ENCODE measurements around the gene CEACAM21.

DNA sequence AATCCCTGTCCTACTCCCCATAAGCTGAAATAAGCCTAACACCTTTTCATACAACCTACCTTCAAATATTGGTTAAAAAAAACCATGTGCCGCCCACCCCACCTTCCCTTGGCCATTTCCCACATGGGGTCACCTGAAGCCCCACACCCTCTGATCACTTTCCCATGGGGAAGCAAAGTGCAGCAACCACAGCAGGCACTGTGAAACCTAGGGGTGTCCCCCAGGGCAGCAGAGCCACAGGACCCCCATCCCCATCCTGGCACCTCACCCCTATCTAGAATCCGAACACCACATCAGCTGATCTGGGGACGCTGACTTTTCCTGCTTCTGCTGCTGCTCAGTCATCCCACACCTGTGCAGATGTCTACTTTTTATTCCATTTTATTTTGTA lies 19.9 kb downstream of the CEACAM21 start:
- no peak for TF ChIP-seq POLR2AphosphoS5 (IDR thresholded peaks at IDR 0.05; ENCODE audit: low read depth, low read length)
- TF ChIP-seq SIN3A (IDR thresholded peaks at IDR 0.05; ENCODE audit: borderline replicate concordance, low read depth, low read length) = no peak
- TF ChIP-seq, protein P1, sequence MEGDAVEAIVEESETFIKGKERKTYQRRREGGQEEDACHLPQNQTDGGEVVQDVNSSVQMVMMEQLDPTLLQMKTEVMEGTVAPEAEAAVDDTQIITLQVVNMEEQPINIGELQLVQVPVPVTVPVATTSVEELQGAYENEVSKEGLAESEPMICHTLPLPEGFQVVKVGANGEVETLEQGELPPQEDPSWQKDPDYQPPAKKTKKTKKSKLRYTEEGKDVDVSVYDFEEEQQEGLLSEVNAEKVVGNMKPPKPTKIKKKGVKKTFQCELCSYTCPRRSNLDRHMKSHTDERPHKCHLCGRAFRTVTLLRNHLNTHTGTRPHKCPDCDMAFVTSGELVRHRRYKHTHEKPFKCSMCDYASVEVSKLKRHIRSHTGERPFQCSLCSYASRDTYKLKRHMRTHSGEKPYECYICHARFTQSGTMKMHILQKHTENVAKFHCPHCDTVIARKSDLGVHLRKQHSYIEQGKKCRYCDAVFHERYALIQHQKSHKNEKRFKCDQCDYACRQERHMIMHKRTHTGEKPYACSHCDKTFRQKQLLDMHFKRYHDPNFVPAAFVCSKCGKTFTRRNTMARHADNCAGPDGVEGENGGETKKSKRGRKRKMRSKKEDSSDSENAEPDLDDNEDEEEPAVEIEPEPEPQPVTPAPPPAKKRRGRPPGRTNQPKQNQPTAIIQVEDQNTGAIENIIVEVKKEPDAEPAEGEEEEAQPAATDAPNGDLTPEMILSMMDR (IDR thresholded peaks at IDR 0.05) = no peak
- no peak for TF ChIP-seq RAD21 (IDR thresholded peaks at IDR 0.05; ENCODE audit: low read length)
- TF ChIP-seq EZH2phosphoT487 (IDR thresholded peaks at IDR 0.05; ENCODE audit: borderline replicate concordance, low read depth) = no peak
- TF ChIP-seq, protein P2, sequence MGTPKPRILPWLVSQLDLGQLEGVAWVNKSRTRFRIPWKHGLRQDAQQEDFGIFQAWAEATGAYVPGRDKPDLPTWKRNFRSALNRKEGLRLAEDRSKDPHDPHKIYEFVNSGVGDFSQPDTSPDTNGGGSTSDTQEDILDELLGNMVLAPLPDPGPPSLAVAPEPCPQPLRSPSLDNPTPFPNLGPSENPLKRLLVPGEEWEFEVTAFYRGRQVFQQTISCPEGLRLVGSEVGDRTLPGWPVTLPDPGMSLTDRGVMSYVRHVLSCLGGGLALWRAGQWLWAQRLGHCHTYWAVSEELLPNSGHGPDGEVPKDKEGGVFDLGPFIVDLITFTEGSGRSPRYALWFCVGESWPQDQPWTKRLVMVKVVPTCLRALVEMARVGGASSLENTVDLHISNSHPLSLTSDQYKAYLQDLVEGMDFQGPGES (IDR thresholded peaks at IDR 0.05; ENCODE audit: low read depth, low read length) = no peak
- TF ChIP-seq, protein P3, sequence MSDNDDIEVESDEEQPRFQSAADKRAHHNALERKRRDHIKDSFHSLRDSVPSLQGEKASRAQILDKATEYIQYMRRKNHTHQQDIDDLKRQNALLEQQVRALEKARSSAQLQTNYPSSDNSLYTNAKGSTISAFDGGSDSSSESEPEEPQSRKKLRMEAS (IDR thresholded peaks at IDR 0.05; ENCODE audit: low read depth) = no peak
- no peak for TF ChIP-seq YY1 (IDR thresholded peaks at IDR 0.05; ENCODE audit: low read depth)
- no peak for TF ChIP-seq NFIC (IDR thresholded peaks at IDR 0.05; ENCODE audit: borderline replicate concordance)
- TF ChIP-seq, protein P4, sequence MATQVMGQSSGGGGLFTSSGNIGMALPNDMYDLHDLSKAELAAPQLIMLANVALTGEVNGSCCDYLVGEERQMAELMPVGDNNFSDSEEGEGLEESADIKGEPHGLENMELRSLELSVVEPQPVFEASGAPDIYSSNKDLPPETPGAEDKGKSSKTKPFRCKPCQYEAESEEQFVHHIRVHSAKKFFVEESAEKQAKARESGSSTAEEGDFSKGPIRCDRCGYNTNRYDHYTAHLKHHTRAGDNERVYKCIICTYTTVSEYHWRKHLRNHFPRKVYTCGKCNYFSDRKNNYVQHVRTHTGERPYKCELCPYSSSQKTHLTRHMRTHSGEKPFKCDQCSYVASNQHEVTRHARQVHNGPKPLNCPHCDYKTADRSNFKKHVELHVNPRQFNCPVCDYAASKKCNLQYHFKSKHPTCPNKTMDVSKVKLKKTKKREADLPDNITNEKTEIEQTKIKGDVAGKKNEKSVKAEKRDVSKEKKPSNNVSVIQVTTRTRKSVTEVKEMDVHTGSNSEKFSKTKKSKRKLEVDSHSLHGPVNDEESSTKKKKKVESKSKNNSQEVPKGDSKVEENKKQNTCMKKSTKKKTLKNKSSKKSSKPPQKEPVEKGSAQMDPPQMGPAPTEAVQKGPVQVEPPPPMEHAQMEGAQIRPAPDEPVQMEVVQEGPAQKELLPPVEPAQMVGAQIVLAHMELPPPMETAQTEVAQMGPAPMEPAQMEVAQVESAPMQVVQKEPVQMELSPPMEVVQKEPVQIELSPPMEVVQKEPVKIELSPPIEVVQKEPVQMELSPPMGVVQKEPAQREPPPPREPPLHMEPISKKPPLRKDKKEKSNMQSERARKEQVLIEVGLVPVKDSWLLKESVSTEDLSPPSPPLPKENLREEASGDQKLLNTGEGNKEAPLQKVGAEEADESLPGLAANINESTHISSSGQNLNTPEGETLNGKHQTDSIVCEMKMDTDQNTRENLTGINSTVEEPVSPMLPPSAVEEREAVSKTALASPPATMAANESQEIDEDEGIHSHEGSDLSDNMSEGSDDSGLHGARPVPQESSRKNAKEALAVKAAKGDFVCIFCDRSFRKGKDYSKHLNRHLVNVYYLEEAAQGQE (IDR thresholded peaks at IDR 0.05; ENCODE audit: low read depth, low read length) = no peak
- no peak for TF ChIP-seq FOXM1 (IDR thresholded peaks at IDR 0.05; ENCODE audit: low read depth)
- no peak for TF ChIP-seq TCF12 (IDR thresholded peaks at IDR 0.05)
- no peak for TF ChIP-seq EP300 (IDR thresholded peaks at IDR 0.05; ENCODE audit: borderline replicate concordance in 1 of 2, low read depth in 1 of 2, low read length in 1 of 2)
